Activated CD8-positive, alpha-beta memory T cell treated with anti-CD3 and anti-CD28 coated beads for 4 hours (primary cell): ENCODE data around the gene CHTOP.
"Not testable (repeated sequence)": the region's sequence is repeated elsewhere in the genome, so short reads cannot be mapped to it uniquely, and the experiment has no call there.

ENCODE experiments used
- DNase-seq, 2 donors: peaks; one replicate each; pipeline ENCODE4 v3.0.0-alpha.2; 2020; ENCODE audit warnings: low read depth in 2 of 2

The CHTOP gene

GRCh38 chr1:153659175-153659534 lies 25.3 kb downstream of the CHTOP start:
- DNase-seq = no peak

DNA sequence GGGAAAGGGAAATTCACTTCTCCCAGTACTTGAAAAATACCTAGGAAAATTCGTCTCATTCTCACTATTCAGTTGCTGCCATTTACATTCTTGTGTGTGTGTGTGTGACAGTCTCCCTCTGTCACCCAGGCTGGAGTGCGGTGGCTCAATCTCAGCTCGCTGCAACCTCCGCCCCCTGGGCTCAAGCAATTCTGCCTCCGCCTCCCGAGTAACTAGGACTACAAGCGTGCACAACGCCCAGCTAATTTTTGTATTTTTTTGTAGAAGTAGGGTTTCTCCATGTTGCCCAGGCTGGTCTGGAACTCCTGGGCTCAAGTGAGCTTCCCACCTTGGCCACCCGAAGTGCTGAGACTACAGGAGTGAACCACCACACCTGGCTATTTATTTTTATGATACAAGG lies 25.8 kb downstream of the CHTOP start:
- DNase-seq = no peak

- no peak for DNase-seq
Measured at GRCh38 chr1:153661111-153661708, 27.3 kb downstream of the CHTOP start.

DNA sequence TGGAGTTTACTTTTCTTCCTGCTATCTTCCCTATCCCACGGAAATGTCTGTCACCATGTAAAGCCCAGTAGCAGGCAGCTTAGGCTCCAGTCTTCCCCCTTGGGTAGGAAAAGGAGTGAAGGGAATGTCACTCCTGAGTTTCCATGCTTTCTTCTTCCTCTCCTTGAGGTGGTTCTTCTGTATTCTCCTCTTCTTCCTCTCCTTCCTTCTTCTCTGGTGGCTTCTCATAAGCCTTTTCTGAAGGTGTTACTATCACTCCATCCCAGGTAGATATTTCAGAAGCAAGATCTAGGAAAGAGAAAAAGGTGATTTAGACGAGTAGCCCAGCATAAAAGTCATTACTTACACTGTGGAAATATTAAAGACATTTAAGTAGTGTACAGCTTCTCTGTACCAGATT lies 28.4 kb downstream of the CHTOP start:
- no peak for DNase-seq

- no peak for DNase-seq
Measured at GRCh38 chr1:153663211-153663610, 29.3 kb downstream of the CHTOP start.

DNA sequence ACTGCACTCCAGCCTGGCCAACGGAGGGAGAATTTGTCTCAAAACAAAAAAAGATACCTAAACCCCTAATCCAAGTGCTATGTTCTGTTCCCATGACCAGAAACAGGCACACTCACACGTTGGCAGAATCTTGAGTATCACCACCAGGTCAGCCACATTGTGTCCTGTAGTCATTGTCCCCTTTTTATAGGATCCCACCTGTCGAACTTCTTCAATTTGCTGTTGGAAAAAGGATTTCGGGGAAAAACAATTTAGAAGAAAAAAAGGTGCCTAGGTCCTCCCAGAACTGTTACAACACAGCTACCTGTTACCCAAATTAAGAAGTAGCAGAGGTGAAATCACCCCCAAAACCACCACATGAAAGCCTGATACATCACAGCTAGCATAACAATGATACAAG lies 33.6 kb downstream of the CHTOP start:
- DNase-seq = no peak

- not testable (repeated sequence) for DNase-seq
Measured at GRCh38 chr1:153668672-153669071, 34.8 kb downstream of the CHTOP start.

DNA sequence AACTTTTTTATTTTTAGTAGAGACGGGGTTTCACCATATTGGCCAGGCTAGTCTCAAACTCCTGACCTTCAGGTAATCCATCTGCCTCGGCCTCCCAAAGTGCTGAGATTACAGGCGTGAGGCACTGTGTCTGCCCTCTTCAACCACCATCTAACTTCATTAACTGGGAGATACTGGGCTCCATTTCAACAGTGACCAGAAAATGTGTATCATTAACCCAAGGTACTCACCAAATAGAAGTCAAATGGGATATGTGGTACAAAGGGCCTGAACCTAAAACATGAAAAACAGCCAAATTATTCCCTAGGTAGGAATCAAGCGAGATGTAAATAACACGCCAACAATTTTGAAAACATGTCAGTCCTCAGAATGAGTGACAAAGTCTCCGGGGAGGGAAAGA lies 35.7 kb downstream of the CHTOP start:
- DNase-seq = no peak

GRCh38 chr1:153670257-153670858 lies 36.5 kb downstream of the CHTOP start:
- DNase-seq = no peak

GRCh38 chr1:153670859-153671627 lies 37.2 kb downstream of the CHTOP start, which contains the start of gene ILF2:
ILF2 (minus strand) TSS chr1:153670993; CDS start chr1:153670922, 71 bp downstream.
- DNase-seq = peak; percentile 90 to 96

DNA sequence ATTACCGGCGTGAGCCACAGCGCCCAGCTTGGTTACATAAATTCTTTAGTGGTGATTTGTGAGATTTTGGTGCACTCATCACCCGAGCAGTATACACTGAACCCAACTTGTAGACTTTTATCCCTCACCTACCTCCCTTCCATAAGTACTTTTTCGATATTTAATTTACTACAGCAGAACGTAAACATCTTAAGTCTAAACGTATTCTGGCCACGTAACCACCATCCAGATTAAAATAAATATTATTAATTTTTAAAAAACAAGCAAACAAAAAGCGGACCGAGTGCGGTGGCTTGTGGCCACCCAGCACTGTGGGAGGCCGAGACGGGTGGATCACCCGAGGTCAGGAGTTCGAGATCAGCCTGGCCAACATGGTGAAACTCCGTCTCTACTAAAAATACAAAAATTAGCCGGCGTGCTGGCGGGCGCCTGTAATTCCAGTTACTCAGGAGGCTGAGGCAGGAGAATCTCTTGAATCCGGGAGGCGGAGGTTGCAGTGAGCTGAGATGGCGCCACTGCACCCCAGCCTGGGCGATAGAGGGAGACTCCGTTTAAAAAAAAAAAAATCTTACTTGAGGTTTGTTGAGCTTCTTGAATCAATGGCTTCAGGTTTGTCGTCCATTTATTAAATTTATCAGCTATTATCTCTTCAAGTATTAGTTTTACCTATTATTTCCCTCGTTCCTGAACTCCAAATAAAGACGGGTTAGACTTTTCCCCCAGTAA lies 37.9 kb downstream of the CHTOP start:
- peak in 1 of 2 donors; percentile 8 for DNase-seq

GRCh38 chr1:153673511-153673910 lies 39.6 kb downstream of the CHTOP start:
- DNase-seq = no peak

GRCh38 chr1:153677718-153678518 lies 44.1 kb downstream of the CHTOP start:
- DNase-seq = no peak

DNA sequence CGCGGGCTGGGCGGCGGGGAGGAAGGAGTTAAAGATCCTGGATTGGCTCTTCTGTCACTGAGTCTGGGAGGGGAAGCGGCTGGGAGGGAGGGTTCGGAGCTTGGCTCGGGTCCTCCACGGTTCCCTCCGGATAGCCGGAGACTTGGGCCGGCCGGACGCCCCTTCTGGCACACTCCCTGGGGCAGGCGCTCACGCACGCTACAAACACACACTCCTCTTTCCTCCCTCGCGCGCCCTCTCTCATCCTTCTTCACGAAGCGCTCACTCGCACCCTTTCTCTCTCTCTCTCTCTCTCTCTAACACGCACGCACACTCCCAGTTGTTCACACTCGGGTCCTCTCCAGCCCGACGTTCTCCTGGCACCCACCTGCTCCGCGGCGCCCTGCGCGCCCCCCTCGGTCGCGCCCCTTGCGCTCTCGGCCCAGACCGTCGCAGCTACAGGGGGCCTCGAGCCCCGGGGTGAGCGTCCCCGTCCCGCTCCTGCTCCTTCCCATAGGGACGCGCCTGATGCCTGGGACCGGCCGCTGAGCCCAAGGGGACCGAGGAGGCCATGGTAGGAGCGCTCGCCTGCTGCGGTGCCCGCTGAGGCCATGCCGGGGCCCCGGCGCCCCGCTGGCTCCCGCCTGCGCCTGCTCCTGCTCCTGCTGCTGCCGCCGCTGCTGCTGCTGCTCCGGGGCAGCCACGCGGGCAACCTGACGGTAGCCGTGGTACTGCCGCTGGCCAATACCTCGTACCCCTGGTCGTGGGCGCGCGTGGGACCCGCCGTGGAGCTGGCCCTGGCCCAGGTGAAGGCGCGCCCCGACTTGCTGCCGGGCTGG lies 44.9 kb downstream of the CHTOP start, which contains the start of gene NPR1:
Gene NPR1 (plus strand): TSS at position 170 of the 818 bp plus-strand sequence. CDS start 421 bp downstream, at position 591.
- DNase-seq = no peak

- no peak for DNase-seq
Measured at GRCh38 chr1:153679337-153680119, 45.7 kb downstream of the CHTOP start.

- no peak for DNase-seq
Measured at GRCh38 chr1:153680120-153680403, 46.2 kb downstream of the CHTOP start.

GRCh38 chr1:153682730-153683129 lies 48.9 kb downstream of the CHTOP start:
- DNase-seq = no peak

DNA sequence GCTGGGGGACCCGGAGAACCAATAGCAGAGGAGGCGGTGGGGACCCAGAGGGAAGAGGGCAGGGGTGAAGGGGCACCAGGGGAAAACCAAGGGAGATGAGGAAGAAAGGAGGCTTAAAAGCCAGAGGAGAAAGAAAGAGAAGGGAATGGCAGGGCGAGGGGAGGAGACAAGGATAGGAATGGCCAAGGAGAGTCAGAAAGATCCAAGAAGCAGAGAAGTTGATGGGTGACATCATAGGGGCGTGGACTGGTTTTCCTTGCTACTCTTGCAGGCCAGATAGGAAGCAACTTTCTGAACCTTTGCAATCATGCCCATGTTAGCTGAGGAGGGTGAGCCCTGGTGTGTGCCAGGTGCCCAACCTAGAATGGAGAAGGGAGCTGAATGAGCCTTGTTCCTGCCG lies 50.0 kb downstream of the CHTOP start:
- no peak for DNase-seq

- DNase-seq = no peak
Measured at GRCh38 chr1:153684892-153685291, 51.0 kb downstream of the CHTOP start.
